AG04450 (cell line): Measurements from ENCODE around the gene FRK. TPM values are rescaled to one million over a fixed set of nuclear protein-coding genes. Genes with fewer than 3 reads are reported as not detected.

Experiments used
- CTCF ChIA-PET: fragments of 300-600, 350-600 bp; formaldehyde crosslinking; extraction: SDS; loops from one replicate; lab custom pipeline; 2022; ENCODE audit warnings: antibody characterized with exemption, inconsistent platforms; lab: Charles Lee
- POLR2A ChIA-PET: fragments of 350-600 bp; formaldehyde crosslinking; extraction: SDS; loops from one replicate; lab custom pipeline; 2021; ENCODE audit warnings: antibody characterized with exemption, inconsistent platforms; lab: Yijun Ruan, JAX
- DNase-seq: peaks from one replicate; pipeline ENCODE4 v3.0.0-alpha.2; 2011; ENCODE audit warnings: low read depth, low spot score
- H3K27ac ChIP-seq: one replicate; pipeline ENCODE4 v1.5.1; 2012; ENCODE audit warnings: low read depth, low read length, control low read depth
- H3K27me3 ChIP-seq: one replicate; pipeline ENCODE4 v1.6.0; 2012; ENCODE audit warnings: low read length; ENCODE audit not compliant: control insufficient read depth, insufficient read depth
- H3K4me3 ChIP-seq: 2 replicates; pipeline ENCODE4 v1.5.1; 2011; ENCODE audit warnings: mild to moderate bottlenecking, low read depth, low read length, control low read depth
- H3K9me3 ChIP-seq: 2 replicates; pipeline ENCODE4 v1.5.1; 2012; ENCODE audit warnings: low read length; ENCODE audit not compliant: control insufficient read depth, insufficient read depth
- CTCF ChIP-seq: IDR thresholded peaks from 2 replicates; pipeline ENCODE4 v1.5.1; 2011; ENCODE audit warnings: low read depth, low read length, control low read depth, inconsistent platforms
- polyA plus RNA-seq: library from polyadenylated mRNA; depleted of rRNA; stranded (reverse); fragments of >200 nt; gene quantifications from 2 replicates; pipeline ENCODE4 v1.2.3, GENCODE V29; 2011

FRK gene
- polyA plus RNA-seq, 1 experiment = 0.43 TPM

GRCh38 chr6:116088946-116089345, 28.3 kb upstream of the FRK start:
- TF ChIP-seq CTCF = no peak
- ChIA-PET POLR2A (no interaction called here), CTCF (interaction anchor here (1.0 to 2.2 kb wide), 2 partner anchors 8 to 78 kb away, joined by 4 to 17 read pairs; no protein-coding TSS in a partner anchor)
- Histone ChIP-seq H3K9me3 (no peaks in the 10 kb centered on the region), H3K4me3 (no peak overlapping the region), H3K27me3 (no peaks in the 10 kb centered on the region), H3K27ac (no peak overlapping the region)
- DNase-seq = no peak

- ChIA-PET CTCF (interaction anchor here (1.0 to 4.0 kb wide), 6 partner anchors 9 to 75 kb away, joined by 4 to 43 read pairs (median 7); no protein-coding TSS in a partner anchor), POLR2A (interaction anchor here (1.0 kb wide), 1 partner anchor 75 kb away, joined by 3 read pairs; no protein-coding TSS in a partner anchor)
- Histone ChIP-seq H3K4me3 (no peak overlapping the region), H3K27me3 (no peaks in the 10 kb centered on the region), H3K27ac (peak overlapping the region; percentile 60), H3K9me3 (no peaks in the 10 kb centered on the region)
- DNase-seq = no peak
- TF ChIP-seq CTCF = peak; percentile 25
Measured at GRCh38 chr6:116087437-116088027, 26.8 kb upstream of the FRK start.

- no peak overlapping the region for H3K27ac ChIP-seq
- no peak for DNase-seq
- ChIA-PET CTCF (interaction anchor here (1.1 kb wide), 1 partner anchor 23 kb away, joined by 3 read pairs; the partner anchor contains the start of gene FRK), POLR2A (no interaction called here)
- TF ChIP-seq CTCF = no peak
- H3K4me3 ChIP-seq = no peak overlapping the region
- no peaks in the 10 kb centered on the region for H3K27me3 ChIP-seq
- H3K9me3 ChIP-seq = no peaks in the 10 kb centered on the region
Measured at GRCh38 chr6:116084284-116084683, 23.6 kb upstream of the FRK start.

DNA sequence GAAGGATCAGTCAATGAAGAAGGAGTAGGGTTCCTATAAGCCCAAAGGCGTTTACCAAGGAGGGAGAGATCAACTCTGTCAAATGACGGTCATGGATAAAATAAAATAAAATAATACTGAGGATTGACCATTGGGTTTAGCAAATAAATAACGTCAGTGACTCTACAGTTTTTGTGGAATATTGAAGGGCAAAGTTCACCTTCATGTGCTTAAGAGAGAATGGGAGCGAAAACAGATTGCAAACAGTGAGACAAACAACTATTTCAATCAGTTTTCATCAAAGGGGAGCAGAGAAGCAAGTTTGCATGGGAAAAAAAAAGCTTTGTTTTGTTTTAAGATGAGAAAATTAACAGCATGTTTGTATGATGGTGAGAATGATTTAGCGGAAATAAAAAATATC, 22.4 kb upstream of the FRK start:
- DNase-seq = no peak
- no peaks in the 10 kb centered on the region for H3K27me3 ChIP-seq
- no peak overlapping the region for H3K27ac ChIP-seq
- ChIA-PET CTCF (interaction anchor here (2.3 kb wide), 1 partner anchor 22 kb away, joined by 11 read pairs; the partner anchor contains the start of gene FRK), POLR2A (no interaction called here)
- TF ChIP-seq CTCF = no peak
- no peaks in the 10 kb centered on the region for H3K9me3 ChIP-seq
- H3K4me3 ChIP-seq = no peak overlapping the region

- ChIA-PET CTCF (interaction anchor here (1.1 to 2.2 kb wide), 2 partner anchors 18 to 68 kb away, joined by 8 to 11 read pairs; partner anchors contain the start of gene FRK), POLR2A (no interaction called here)
- Histone ChIP-seq H3K27me3 (no peaks in the 10 kb centered on the region), H3K27ac (no peak overlapping the region), H3K9me3 (no peaks in the 10 kb centered on the region), H3K4me3 (no peak overlapping the region)
- no peak for TF ChIP-seq CTCF
- no peak for DNase-seq
Measured at GRCh38 chr6:116078945-116079344, 18.3 kb upstream of the FRK start.
